Coronary artery (tissue), 2 donors: Measurements from ENCODE around the gene ESR2.

Experiments
- DNase-seq: peaks from one replicate; pipeline ENCODE4 v3.0.0-alpha.2; 2017; ENCODE audit warnings: low spot score
- H3K27ac ChIP-seq, 2 donors: fragments of 200-600 bp; sonication (generic); one replicate each; pipeline ENCODE4 v1.5.1; 2016 to 2019
- H3K4me3 ChIP-seq: fragments of 200-600 bp; sonication (generic); 2 replicates; pipeline ENCODE4 v1.5.1; 2016; ENCODE audit warnings: mild to moderate bottlenecking, moderate library complexity
- TF ChIP-seq, protein P1 (sequence below): fragments of 200-600 bp; sonication (generic); IDR thresholded peaks from one replicate; pipeline ENCODE4 v1.5.1; 2019; ENCODE audit warnings: antibody characterized with exemption

ESR2 gene

DNA sequence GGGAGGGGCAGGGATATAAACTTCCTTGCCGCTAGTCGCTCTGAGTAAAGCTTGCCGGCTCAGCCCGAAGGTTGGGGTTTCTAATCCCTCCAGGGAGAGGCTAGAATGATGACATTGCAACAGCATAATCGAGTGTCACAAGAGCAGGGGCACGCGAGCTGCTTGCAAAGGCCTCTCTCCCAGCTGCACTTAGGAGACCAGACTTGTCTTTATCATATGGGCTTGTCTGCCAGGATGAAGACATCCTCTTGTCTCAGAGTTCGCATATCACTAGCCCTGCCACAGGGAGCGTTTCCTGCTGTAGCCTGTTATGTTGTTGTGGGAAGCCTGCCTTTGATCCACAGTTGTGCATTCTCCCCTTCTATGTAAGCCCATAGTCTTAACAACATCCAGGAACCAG is 180.0 kb downstream of the ESR2 start:
- DNase-seq, result peak; percentile 79
- no peak overlapping the region for H3K4me3 ChIP-seq
- peak overlapping the region; percentile 49 to 56 for H3K27ac ChIP-seq
- TF ChIP-seq, protein P1, sequence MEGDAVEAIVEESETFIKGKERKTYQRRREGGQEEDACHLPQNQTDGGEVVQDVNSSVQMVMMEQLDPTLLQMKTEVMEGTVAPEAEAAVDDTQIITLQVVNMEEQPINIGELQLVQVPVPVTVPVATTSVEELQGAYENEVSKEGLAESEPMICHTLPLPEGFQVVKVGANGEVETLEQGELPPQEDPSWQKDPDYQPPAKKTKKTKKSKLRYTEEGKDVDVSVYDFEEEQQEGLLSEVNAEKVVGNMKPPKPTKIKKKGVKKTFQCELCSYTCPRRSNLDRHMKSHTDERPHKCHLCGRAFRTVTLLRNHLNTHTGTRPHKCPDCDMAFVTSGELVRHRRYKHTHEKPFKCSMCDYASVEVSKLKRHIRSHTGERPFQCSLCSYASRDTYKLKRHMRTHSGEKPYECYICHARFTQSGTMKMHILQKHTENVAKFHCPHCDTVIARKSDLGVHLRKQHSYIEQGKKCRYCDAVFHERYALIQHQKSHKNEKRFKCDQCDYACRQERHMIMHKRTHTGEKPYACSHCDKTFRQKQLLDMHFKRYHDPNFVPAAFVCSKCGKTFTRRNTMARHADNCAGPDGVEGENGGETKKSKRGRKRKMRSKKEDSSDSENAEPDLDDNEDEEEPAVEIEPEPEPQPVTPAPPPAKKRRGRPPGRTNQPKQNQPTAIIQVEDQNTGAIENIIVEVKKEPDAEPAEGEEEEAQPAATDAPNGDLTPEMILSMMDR, result no peak

DNA sequence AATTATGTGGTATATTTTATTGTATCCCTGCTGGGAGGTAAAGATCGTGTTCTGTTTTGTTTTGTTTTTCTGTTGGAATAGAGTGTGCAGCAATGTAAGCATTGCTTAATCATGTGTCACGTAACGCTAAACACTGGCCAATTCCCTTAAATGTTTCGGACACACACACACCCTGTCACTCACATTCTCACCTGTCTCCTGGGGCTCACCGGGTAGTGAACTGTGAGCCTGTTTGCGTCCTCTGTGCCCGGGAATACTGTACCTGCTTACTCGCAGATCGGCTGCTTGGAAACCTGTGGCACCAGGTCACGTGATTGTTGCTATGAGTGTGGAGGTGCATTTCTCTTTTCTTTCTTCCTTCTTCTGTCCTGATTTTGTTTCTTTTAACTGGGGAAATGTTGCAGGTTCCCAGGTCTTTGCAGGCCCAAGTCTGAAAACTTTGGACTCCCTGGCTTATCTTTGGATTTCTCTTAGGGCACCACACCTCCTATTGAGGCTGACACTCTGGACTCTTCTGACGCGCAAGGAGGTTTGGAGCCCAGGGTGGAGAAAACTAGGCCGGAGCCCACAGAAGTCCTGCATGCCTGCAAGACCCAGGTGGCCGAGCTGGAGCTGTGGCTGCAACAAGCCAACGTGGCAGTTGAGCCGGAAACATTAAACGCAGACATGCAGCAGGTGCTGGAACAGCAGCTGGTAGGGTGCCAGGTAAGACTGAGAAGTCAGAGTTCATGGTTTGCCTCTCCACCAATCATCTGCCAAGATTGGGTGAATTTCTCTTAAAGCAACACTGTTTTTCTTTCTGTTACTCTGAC is 181.1 kb downstream of the ESR2 start:
- TF ChIP-seq, protein P1, result no peak
- peak overlapping the region; percentile 49 to 56 for H3K27ac ChIP-seq
- no peak for DNase-seq
- no peak overlapping the region for H3K4me3 ChIP-seq

DNA sequence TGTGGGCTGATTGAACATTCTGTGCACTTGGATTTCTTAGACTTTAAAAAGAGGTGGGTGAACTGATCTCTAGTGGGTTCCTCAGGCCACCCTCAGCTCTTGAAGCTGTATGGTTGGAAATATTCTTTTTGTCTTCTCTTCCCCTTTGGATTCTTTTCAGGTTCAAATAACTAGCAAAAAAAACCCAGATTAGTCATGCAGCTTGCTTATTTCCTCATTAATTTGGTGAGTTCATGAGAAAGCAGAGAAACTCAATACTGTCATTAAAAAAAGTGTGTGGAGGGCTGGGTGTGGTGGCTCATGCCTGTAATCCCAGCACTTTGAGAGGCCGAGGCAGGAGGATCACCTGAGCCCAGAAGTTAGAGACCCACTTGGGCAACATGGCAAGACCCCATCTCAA is 183.4 kb downstream of the ESR2 start:
- Histone ChIP-seq H3K4me3 (no peak overlapping the region), H3K27ac (no peak overlapping the region)
- TF ChIP-seq, protein P1, result no peak
- no peak for DNase-seq

DNA sequence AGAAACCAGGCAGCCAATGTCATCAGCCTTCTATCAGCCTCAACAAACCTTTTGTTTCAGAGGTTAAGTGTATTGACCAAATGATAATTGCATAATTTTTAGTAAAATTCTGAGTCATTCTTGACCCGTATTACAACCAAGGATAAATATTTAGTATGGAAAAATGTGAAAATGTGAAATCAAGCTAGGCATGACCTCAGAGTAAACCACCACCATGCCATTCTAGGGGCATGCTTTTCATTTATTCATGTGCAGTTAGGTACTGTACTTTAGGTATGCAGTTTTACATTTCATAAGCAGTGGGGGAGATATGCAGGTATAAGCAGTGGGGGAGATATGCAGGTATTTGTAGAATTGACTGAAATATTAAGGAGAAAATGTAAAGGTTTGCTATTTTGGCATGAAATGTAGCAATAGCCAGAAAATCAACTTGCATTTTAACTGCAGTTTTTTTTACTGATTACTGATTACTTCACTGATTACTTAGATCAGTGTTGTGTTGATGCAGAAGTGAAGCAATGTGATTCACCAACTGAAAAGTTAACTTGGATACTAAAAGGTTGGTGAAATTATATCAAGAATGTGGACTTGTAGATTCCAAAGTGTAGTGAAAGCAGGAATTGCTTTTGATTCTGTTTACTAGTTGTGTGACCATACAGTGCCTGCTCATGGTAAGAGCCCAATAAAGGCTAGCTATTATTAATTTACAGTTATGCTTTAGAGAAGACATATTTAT is 184.2 kb downstream of the ESR2 start:
- Histone ChIP-seq H3K4me3 (no peak overlapping the region), H3K27ac (no peak overlapping the region)
- TF ChIP-seq, protein P1, result no peak
- no peak for DNase-seq

DNA sequence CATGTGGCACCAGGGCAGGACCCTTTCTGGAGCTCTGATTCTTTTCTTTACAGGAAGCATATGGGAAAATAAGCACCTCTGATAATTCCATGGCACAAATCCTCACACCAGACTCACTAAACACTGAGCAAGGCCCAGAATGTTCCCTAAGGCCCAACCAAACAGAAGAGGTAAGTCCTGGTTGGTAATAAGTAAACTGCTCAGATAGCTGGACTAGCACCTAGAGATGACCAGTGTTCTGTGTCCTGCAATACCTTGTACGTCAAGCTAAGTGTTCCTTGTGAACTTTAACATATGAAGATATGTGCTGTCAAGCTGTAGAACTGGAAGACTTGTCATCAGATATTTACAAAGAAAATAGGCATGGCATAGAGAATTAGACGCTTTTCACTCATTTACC is 186.7 kb downstream of the ESR2 start:
- Histone ChIP-seq H3K4me3 (no peak overlapping the region), H3K27ac (no peak overlapping the region)
- TF ChIP-seq, protein P1, result no peak
- no peak for DNase-seq

DNA sequence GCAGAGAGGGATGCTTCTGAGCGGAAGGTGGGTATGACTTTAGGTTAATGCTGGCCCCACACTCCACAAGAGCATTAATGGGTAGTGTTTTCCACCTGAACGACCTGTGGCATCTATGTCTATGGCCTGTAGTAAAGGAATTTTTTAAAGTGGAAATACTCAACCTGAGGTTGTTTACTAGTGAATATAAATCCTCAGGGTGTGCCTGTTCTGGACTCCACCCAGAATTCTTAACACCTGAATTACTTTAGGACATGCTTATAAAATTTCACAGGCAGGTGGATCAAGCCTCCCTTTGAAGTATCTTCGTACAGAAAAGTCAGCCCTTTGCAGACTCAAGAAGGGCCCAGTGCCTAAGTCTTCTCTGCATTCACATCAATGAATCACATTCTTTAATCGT is 196.1 kb downstream of the ESR2 start:
- Histone ChIP-seq H3K27ac (no peak overlapping the region), H3K4me3 (no peak overlapping the region)
- TF ChIP-seq, protein P1, result no peak
- DNase-seq, result no peak

DNA sequence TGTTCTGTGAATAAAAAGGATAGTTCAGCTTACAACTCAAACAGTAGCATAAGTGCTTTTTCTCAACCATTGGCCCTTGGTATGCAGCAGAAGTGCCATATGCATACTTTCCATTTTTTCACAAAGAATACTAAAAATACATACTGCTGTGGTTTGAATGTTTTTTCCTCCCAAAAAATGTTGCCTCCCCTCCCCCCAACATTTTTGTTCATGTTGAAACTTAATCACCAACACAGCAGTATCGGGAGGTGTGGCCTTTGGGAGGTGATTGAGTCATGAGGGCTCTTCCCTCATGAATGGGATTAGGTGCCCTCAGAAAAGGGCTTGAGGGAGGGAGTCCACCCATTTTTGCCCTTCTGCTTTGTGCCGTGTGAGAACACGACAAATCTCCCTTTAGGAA is 198.6 kb downstream of the ESR2 start:
- no peak for DNase-seq
- TF ChIP-seq, protein P1, result no peak
- Histone ChIP-seq H3K27ac (no peak overlapping the region), H3K4me3 (no peak overlapping the region)
